ENCODE results near the gene TMEM9.

TMEM9 gene

DNA sequence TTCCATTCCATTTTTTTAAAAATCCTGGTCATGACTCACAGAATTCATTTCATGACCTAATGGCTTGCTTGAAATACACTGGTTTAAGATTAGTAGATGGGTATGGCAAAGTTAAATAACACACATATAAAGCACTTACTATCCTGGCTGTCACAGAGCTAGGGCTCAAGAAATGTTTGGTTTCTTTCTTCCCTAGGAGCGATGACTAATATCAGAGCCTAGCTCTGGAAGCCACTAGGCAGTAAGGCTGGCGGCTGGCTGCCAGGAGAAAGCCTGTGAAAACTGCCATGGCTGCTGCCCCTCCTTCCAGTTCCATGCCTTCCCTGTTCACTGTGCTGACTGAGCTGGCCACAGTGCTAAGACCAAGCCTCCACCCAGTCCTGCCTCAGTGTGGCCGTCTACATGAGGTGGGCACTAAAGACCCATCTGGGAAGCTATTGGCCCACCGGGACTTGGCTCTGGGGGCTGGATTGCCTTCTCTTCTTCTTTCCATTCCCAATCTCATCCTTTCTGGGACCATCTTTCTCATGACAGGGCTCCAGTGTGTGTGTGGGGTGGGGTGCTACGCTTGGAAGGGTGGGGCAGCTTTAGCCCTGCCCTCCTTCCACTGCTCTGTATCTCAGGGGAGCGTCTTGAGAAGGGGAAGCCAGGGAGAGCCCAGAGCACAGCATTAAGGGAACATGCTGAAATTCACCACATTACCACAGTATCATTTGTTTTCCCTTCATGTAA lies 16.5 kb downstream of the TMEM9 start:
- DNase-seq = peak; percentile 48 to 91 (median 70)
- intact Hi-C loops (cut with DNase I) = no loop called here

GRCh38 chr1:201137024-201137392 lies 17.3 kb downstream of the TMEM9 start:
- no peak for DNase-seq
- intact Hi-C loops (cut with DNase I) = no loop called here

DNA sequence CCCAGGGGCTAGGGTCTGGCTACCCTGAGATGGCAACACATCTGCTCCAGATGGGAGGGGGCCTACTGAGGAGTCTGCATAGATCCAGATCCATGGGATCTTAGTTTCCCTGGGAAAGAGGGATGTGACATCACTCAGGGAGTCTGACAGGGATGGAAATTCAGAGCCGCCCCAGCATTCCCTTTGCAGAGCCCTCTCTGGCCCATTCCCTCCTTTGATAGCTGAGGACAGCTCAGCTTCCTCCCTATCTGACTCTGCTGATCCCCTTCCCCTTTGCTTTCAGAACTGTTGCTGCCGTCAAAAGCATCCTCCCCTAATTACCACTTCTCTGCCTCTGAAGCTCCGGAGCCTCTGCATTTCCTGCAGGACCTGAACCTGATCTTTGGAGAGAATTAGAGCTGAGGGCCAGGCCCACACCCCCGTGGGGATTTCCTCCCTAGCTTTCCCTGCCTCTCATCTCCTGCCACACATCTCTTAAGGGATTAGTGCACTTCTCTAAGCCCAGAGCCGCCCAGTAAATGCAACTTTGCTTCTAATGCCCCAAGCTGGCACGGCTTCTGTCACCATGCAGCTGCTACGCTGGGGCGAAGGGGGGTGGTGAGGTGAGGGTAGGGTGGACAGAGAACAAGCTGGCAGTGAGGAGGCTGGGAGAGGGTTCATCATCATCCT lies 17.8 kb downstream of the TMEM9 start:
- DNase-seq = peak in 4 of 42 donors; percentile 13 to 54 (median 38)
- intact Hi-C loops (cut with DNase I) = no loop called here

- intact Hi-C loops (cut with DNase I) = no loop called here
- no peak for DNase-seq
These were observed 19.9 kb downstream of the TMEM9 start for GRCh38 chr1:201134405-201134804.

DNA sequence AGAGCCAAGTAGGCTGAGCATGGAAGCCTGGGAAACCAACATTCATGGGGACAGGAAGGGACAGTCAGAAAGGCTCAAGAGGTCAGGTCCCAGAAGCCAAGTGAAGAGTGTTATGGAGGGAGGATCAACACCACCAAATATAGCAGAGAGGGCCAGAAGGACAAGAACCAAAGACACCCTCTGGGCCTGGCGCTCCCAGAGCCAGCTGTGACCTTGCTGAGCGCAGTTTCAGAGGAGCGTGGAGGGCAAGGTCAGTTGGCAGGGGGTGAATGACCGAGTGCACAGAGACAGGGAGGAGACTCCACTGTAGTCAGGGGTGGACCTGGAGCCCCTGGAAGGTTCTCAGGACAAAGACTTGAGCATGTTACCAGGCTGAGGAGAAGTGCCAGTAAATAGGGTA lies 22.9 kb downstream of the TMEM9 start:
- intact Hi-C loops (cut with DNase I) = no loop called here

GRCh38 chr1:201128962-201129361 lies 25.3 kb downstream of the TMEM9 start:
- no peak for DNase-seq
- intact Hi-C loops (cut with DNase I) = no loop called here

More for the DNA sequence above, 22.9 kb downstream of the TMEM9 start:
- DNase-seq = no peak

DNA sequence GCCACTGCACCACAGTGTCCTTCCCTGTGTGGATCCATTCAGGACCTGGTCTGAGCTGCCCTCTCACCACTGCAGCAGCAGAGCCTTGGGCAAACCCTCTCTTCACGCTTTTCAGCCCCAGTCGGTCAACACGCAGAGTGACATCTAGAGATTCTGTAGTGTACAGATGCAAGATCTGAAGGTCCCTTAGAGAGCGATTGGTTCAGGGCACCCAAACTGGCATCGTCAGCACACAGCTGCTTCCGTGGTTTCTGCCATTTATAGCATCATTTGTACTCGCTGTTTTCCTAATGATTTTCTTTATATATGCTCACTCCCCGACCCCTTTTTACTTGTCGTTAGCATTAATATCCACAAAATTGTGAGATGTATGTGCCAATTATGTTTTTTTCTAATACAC lies 25.8 kb downstream of the TMEM9 start:
- no peak for DNase-seq
- intact Hi-C loops (cut with DNase I) = no loop called here

DNA sequence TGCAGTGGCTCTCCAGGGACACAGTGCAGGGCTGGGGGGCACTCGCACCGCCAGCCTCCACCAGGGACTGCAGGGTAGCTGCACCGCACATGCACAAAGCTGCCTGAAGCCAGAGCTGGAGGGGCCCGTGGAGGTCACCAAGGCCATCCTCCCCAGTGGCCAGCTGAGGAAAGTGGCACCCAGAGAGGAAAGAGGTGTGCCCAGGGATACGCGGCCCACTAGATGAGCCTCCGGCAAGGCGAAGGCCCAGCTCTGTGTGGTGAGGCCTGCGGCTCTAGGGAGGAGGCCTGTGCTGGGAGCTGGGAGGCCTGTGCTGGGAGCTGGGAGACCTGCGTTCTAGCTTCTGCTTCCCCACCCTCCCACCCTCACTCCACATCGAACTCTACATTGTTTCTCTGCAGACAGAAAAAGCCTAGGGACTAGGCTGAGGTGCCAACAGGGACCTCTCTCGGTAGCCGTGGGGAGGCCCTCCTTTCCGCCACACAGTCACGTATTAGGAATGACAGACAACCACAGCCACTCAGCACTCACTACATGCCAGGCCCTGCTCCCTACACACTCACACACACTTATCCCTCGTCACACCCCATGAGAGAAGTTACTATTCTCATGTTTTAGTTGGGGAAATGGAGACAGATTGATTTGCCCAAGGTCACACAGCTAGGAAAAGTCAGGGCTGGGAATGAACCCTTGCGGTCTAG lies 26.4 kb downstream of the TMEM9 start:
- intact Hi-C loops (cut with DNase I) = no loop called here
- no peak for DNase-seq

GRCh38 chr1:201126832-201127754 lies 27.2 kb downstream of the TMEM9 start, which contains the start of gene ASCL5:
Gene ASCL5 (minus strand): TSS chr1:201127184. CDS start chr1:201115372, 11,812 bp downstream.
- no peak for DNase-seq
- intact Hi-C loops (cut with DNase I) = no loop called here

GRCh38 chr1:201126463-201126831 lies 27.8 kb downstream of the TMEM9 start:
- DNase-seq = no peak
- intact Hi-C loops (cut with DNase I) = no loop called here

DNA sequence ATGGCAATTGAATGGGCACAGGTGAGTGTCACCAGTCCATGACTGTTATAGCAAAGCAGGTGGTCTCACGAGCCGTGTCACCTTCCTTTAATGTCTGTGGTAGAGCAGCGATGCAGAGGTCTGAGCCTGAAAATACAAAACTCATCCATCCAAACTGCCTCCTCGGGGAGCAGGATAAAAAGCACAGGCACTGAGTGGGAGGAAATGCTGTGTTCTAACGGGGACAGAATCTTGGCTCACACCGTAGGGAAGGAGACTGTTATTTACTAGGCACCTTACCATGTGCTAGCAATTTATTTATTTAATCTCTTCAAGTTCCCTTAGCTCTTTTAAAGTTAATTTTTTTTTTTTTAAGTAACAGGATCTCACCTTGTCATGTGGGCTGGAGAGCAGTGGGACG lies 28.5 kb downstream of the TMEM9 start:
- no peak for DNase-seq

DNA sequence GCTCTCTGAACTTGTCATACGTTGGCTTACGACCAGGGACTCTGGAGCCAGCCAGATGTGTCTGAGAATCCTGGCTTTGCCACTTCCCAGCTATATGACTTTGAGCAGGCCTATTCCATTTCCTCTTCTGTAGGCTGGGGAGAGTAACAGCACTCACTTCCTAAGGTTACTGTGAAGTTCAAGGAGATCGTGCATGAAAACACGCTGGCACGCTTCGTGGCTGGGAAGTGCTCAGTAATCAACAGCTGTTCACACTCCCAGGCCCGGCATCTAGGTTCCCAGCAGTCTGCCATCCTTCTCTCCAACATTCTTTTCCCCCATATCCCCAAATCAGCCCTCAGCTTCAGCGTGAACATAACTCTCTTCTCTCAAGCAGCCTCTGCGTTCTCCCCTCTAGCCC lies 29.3 kb downstream of the TMEM9 start:
- no peak for DNase-seq
- intact Hi-C loops (cut with DNase I) = no loop called here

More for the DNA sequence above, 28.5 kb downstream of the TMEM9 start:
- intact Hi-C loops (cut with DNase I) = no loop called here

DNA sequence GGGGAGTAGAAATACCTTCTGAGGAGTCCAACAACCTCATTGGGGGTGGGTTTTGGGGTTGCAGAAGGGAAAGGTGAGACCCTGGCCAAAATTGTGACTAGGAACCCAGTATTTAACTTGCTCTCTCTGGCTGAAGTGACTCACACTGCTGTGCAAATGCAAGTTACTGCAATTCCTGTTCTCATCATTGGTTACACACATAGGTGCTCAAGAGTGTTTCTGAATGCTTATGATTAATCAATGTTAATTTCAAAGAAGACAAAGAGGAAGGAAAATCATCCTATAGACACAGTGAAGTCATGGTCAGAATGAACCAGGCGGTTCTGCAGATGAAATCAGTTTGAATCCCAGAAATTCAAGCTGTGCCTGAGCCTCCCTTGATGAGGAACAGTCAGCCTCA lies 30.4 kb downstream of the TMEM9 start:
- intact Hi-C loops (cut with DNase I) = no loop called here
- DNase-seq = no peak

- intact Hi-C loops (cut with DNase I) = no loop called here
- no peak for DNase-seq
These were observed 31.8 kb downstream of the TMEM9 start for GRCh38 chr1:201122321-201122957.

DNA sequence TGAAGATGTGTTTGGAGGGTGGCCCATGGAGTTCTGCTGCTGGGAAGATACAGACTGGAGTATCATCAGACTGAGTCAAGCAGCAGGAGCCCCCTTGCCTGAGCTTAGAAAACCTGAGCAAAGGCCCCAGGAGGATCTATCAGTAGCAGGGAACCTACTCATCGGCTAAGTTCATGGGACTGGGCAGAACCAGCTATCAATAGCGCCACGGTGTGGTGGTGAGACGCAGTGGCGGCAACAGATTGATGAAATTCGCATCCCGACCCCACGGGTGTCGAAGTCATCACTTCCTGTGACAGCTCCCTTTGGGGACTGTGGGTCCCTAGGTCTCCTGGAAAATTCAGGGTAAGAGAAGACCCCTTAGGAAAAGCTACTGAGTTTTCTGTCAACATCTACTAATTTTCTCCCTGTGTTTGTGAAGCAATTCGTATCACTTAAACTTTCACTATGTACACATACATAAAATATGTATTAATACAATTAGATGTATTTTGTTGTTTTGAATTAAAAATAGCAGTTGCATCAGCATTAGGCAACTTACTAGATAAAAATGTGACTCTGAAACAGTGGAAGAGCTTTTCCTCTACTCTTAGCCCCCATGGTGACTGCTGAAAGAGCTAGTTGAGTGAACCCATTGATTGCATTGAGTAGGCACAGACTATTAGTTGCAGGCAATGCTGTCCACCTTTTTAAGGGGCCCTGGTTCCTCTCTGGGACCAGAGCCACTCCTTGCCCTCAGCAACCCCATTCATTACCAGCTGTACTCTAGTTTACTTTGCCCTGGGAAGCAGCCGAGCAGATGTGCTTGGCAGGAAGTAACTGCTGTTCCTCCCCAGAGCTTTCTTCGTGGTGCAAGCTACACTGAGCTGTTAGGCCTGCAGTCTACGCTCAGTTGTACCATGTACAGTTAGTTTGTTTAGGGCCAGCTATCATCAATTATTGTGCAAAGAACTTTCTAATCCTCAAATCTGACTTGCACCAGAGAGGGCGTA lies 34.8 kb downstream of the TMEM9 start:
- intact Hi-C loops (cut with DNase I) = loop anchor here (10.0 kb wide), 1 partner anchor 75 kb away; no protein-coding TSS in a partner anchor
- DNase-seq = peak in 41 of 42 donors; percentile 33 to 83 (median 63)

DNA sequence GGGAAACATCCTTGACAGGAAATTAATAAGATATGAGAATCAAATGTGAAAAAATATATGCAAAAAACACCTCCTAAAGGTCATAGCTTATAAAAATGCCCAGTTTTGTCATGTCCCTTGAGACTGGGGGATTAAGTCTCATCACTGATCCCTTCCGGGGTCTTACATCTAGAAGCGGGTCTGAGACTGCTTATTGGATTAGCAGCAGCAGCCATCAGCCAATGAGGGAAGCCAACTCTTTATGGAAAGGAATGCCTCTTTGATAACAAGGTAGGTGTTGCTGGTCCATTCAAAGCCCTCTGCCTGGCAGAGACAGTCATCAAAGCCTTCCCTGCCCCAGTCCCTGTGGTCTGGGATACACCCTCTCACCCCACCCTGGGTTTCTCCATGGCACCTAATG lies 38.2 kb downstream of the TMEM9 start:
- DNase-seq = no peak
- intact Hi-C loops (cut with DNase I) = loop anchor here (10.0 kb wide), 1 partner anchor 71 kb away; no protein-coding TSS in a partner anchor

GRCh38 chr1:201115390-201115937 lies 38.8 kb downstream of the TMEM9 start:
- intact Hi-C loops (cut with DNase I) = loop anchor here (10.0 kb wide), 1 partner anchor 71 kb away; no protein-coding TSS in a partner anchor
- DNase-seq = no peak
